Measurements from ENCODE around the gene DQX1.
A peak's percentile ranks its signal among the peaks of the same experiment; 100 is the strongest.

Gene DQX1

DNA sequence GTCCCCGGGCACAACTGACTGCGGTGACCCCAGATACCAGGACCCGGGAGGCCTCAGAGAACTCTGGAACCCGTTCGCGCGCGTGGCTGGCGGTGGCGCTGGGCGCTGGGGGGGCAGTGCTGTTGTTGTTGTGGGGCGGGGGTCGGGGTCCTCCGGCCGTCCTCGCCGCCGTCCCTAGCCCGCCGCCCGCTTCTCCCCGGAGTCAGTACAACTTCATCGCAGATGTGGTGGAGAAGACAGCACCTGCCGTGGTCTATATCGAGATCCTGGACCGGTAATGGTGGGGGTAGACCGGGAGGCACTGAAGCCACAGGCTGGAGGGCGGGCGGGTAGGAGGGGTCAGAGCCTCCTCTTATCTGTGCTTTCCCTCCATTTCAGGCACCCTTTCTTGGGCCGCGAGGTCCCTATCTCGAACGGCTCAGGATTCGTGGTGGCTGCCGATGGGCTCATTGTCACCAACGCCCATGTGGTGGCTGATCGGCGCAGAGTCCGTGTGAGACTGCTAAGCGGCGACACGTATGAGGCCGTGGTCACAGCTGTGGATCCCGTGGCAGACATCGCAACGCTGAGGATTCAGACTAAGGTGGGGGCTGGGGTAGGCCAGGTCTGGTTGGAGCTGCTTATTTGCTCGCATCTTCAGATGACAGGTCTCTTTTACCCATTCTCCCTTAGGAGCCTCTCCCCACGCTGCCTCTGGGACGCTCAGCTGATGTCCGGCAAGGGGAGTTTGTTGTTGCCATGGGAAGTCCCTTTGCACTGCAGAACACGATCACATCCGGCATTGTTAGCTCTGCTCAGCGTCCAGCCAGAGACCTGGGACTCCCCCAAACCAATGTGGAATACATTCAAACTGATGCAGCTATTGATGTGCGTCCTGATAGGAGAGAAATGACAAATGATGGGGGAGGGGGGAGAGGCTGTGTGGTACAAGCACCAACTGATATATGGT is 4.5 kb upstream of the DQX1 start:
- no peak for DNase-seq (ENCODE audit: low read depth in 2 of 2)

DNA sequence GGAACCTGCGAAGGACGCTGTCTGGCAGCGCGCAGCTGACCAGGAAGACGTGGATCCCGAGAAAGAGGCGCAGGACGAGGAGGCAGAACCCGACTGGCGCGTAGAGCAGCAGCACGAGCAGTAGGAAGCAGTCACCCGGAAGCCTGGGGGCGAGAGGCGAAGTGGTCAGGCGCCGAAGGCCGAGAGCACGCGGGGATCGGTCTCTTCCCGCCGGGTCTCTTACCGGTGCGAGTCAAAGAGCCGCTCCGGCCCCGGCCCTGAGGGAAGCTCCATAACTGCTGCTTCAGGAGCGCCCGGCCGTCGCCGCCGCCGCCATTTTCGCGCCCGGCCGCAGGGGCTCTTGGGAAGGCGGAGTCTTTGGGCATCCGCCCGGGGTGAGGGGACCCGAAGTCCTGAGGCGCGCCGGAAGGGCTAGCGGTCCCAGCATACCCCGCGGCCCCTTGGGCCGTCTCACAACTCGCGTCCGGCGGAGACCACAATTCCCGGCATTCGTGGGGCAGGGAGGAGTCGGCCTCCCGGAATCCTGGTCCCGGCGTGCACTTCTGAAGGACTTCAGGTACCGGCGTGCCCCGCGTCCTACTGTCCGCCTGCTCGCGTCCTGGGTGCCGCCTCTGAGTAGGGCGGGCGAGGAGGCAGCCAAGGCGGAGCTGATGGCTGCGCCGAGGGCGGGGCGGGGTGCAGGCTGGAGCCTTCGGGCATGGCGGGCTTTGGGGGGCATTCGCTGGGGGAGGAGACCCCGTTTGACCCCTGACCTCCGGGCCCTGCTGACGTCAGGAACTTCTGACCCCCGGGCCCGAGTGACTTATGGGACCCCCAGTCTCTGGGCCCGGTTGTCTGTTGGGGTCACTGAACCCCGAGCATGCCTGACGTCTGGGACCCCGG is 3.6 kb upstream of the DQX1 start, which contains the start of the genes AUP1 and HTRA2:
AUP1 (minus strand) TSS at position 350 of the 882 bp plus-strand sequence; CDS start at position 273, 77 bp downstream.
HTRA2 (plus strand) TSS at position 577 of the 882 bp plus-strand sequence; CDS start at position 651, 74 bp downstream.
- peak; percentile 91 to 93 for DNase-seq (ENCODE audit: low read depth in 2 of 2)

DNA sequence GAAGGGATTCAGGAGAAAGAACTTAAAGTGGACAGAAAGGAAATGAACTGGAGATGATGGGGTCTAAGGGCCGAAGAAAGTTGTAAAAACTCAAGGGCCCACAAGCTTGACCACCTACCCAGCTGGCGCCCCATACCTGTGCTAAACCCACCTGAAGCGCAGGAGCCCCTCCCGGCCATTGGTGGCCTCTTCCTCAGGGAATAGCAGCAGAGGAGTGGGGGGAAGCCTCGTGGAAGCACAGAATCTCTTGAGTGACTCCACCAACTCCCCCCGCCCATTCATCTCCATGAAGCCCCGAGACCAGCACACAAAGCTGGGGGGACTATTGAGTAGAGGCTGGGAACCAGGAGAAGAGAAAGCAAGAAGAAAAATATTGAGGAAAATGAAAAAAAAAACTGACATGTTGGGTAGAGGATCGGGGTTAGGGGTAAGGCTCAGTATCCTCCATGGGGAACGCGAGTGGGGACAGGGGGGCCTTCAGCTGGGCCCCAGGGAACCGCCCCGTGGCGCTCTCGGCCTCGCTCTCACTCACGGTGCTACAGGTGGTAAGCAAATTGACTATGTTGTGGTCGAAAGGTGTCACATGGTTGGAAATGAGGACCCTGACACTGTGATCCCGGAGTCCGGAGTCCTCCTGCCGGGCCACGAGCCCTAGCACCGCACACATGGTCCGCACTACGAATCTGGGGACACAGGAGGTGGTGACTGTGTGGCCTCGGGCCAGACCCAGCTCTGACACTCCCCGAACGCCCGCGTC is 2.7 kb upstream of the DQX1 start:
- DNase-seq (ENCODE audit: low read depth in 2 of 2), result no peak

DNA sequence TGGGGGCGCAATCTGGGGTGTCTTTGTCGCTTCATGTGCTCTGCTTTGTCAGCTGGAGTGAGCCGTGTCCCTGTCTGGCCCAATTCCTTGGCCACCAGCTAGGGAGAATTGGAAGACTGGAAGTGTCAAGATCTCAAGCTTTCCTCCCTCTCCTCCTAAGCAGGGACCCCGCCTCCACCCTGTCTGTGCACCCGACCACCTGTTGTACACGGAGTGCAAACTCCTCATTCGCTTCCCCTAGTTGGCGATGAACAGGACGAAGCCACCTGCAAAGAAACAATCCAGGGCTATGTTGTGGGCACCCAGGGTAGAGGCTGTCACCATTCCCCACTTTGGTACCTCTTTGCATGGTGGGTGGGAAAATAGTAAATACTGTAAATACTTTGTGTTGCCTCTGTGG is 1.7 kb upstream of the DQX1 start:
- no peak for DNase-seq (ENCODE audit: low read depth in 2 of 2)

DNA sequence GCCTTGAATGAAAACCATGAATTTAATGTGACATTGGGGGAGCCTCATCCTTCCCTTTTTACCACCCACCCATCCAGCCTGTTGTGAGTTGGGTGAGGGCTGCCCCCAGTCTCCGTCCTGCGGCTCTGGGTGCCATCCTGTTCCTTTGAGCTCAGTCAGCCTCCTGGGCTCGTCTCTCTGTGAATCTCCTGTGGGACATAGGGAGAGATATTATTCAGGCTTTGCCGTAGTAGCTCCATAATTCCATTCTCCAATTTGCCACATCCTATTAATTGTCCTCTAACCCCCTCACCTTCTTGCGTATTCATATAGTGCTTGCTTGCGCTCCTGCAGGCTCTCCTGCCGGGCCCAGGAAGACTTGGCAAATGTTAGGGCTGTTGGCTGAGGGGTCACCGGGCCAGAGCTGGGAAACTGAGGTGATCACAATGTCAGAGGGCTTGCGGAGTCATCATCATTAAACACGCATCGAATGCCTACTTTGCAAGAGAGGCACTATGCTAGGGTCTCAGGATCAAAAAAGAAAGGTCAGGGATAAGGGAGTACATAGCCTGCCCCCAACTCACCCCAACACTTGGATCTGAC is 709 bp upstream of the DQX1 start:
- DNase-seq (ENCODE audit: low read depth in 2 of 2), result no peak

DNA sequence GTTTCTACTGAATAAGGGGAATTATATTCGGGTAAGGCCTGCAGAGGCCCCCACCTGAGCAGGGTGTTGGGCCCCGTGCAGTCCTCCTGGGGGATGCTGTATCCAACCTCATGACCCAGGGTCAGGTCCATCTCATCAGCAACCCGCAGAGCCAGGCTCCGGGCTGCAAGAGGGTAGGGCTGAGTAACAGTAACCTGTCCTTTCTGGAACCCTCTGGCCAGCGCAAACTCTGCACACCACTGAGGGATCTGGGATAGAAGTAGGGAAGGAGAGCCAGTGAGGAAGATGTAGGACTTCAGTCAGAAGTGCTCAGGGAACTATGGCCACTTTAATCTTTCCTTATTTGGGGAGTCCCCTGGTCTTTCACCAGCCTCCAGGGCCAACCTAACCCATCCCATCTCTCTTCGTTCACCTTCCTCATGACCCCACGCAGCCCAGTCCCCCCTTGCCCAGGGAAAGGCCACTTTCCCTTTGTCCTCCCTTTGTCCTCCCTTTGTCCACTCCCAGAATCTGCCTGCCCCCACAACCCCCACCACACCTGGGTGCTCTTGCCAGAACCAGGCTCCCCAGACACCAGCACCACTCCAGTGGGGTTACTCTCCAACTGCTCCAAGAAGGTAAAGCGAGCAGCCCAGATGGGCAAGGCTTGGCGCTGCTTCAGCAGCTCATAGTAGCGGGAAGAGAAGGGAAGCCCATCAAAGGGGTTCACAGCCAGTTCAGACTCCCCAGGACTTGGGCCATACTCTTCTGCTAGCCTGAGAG is 895 bp downstream of the DQX1 start:
- DNase-seq (ENCODE audit: low read depth in 2 of 2), result no peak

DNA sequence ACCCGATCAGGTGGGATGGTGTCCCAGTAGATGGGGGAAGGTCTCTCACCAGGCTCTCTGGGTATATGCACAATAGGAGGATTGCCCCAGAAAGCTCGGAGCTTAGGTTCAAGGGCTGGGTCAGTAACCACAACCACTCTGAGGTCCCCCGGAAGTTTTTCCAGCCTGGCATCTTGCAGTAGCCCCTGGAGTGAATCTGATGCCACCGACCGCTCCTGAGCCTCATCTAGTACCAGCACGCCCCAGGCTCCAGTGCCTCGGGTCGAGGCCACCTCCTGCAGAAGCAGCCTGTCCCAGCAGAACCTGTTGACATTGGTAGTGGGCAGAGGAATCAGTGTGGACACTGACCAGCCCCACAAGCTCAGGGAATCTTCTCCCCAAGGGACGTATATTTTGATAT is 2.0 kb downstream of the DQX1 start:
- no peak for DNase-seq (ENCODE audit: low read depth in 2 of 2)

DNA sequence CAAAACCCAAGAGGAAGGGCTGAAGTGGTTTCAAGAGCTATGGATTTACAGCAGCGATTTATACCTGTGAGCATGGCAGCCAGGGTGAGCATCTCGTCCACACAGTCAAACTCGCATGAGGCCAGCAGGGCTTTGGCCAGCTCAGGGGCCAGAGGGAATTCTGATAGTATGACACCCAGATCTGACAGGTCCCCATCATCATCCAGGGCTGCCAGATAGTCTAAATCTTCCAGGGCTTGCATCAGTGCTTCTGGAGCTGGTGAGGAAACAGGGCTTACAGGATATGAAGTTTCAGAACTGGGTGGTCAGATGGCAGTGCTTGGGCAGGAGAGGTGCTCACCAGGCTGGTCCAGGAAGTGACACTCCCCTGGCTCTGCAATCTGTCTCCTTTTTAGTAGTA is 3.5 kb downstream of the DQX1 start:
- no peak for DNase-seq (ENCODE audit: low read depth in 2 of 2)

DNA sequence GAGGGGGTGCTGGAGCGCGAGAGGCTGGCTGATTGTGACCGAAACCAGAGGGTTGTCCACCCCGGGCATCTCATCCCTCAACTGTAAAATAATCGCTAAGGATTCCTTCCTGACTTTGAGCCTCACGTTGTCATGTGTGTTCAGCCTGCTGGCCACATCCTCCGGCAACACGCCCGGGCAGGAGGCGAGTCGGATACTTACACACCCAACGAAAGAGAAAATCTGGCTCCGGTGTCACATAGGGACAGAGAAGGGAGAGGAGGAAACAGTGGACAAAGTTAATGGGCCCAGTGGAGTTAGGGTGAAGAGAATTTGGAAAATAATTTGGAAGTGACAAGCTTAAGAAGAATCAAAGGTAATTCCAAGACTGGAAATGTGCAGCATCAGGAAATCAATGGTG is 9.4 kb downstream of the DQX1 start:
- DNase-seq (ENCODE audit: low read depth in 2 of 2), result no peak

DNA sequence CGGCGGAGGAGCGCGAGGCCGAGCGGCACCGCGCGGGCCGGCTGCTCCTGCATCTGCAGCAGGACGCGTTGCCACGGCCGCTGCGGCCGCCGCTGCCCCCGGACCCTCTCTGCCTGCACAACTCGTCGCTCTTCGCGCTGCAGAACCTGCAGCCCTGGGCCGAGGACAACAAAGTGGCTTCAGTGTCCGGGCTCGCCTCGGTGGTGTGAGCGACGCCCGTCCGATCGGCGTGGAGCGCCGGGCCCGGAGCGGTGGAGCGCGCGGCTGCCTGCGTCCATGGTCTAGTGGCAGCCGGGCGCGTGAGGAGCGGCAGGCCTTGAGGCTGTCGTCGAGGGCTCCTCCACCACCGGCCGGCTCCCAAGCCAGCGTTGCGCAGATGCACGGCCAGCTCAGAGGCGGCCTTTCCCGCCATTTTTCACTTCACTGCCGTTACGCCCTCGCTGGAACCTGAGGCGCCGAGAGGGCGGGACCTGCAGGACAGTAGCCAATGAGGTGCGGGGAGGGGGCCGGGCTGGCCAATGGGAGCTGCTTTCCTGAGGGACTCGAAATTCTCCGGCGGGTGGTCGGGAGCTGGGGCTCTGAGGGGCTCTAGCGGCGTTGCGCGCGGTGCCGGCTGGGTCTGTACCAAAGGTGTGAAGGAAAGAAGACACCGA is 9.9 kb downstream of the DQX1 start:
- DNase-seq (ENCODE audit: low read depth in 2 of 2), result peak; percentile 46 to 70

DNA sequence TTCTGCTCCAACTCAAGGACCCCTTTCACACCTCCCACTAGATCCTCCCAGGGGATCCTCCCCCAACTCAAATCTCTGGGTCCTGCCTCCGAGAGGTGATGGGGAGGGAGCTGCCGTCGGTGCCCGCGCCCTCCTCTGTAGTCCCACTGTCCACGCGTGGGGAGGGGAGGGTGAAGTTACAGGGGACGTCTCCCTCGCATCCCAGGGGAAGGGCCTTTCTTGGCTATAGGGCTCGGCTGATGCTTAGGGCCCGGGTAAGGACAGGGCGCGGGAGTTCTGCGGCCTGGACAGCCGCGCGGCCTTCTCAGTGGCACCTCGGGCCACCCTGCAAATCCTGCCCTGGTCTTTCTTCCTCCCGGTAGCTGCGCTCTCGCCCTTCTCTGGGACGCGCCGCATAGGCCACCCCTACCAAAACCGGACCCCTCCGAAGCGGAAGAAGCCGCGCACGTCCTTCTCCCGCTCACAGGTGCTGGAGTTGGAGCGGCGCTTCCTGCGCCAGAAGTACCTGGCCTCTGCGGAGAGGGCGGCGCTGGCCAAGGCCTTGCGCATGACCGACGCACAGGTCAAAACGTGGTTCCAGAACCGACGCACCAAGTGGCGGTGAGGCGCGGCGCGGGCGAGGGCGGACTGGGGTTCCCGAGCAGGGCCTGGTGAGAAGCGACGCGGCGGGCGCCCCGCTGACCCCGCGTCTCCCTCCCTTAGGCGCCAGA is 10.6 kb downstream of the DQX1 start:
- DNase-seq (ENCODE audit: low read depth in 2 of 2), result no peak

DNA sequence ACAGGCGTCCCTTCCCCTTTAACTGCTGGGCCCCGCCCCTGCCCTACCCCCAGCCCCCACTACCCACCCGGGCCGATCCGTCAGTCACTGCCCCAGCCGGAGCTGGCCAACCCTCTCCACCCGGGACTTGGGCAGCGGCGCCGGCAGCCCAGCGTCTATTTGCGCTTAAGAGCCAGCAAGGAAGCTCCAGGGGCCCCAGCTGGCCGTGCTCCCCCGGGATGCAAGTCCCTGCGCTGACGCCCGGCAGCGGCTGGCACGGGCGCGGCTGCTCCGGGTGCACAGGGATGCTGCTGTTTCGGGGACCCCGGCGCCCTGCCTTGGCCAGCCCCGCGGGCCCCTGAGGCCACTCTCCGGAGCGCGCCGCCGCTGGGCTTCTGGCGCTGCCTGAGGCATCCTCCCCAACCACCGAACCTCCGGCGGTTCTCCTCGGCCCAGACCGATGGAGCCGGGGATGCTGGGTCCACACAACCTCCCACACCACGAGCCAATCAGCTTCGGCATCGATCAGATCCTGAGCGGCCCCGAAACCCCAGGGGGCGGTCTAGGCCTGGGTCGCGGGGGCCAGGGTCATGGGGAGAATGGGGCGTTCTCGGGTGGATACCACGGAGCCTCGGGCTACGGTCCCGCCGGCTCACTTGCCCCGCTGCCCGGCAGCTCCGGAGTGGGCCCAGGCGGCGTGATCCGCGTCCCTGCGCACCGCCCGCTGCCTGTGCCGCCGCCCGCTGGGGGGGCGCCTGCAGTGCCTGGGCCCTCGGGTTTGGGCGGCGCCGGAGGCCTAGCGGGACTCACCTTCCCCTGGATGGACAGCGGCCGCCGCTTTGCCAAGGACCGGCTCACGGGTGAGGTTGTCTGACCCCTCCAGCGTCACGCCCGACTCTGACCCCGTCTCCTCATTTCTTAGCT is 11.4 kb downstream of the DQX1 start, which contains the start of gene TLX2:
TLX2 (plus strand) TSS at position 83 of the 903 bp plus-strand sequence; CDS start at position 440, 357 bp downstream.
- DNase-seq (ENCODE audit: low read depth in 2 of 2), result no peak

DNA sequence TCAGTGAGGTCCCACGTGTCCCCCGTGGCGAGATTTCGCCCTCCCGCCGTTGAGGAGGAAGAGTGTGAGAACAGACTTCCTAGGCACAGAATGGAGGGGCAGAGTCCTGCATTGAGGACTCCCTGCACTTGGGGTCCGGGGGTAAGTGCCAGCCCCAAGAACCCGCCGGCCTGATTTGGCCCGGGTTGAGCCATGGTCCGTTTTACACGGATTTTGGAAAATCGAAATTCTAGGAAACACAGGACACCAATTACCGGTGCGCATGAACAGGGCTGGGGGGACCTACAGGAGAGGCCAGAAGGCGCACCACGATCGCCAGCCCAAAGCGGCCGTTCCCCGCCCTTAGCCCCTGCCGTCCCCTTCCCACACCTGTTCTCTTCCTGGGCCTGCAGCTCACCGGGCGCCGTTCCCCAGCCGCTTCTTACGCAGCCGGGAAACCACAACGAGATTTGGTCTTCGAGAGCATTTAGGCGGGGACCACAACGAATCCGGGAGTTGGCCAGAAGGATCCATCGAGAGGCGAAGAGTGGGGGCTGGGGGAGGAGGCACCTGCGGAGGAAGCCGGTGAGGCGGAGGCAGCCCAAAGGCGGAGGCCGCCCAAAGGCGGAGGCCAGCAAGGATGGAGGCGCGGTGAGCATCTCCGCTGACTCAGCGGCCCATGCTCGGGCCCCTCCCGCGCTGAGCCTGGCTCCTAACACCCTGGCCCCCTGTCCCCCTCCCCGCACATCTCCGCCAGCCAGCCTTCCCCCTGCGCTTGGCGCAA is 12.2 kb downstream of the DQX1 start:
- no peak for DNase-seq (ENCODE audit: low read depth in 2 of 2)

DNA sequence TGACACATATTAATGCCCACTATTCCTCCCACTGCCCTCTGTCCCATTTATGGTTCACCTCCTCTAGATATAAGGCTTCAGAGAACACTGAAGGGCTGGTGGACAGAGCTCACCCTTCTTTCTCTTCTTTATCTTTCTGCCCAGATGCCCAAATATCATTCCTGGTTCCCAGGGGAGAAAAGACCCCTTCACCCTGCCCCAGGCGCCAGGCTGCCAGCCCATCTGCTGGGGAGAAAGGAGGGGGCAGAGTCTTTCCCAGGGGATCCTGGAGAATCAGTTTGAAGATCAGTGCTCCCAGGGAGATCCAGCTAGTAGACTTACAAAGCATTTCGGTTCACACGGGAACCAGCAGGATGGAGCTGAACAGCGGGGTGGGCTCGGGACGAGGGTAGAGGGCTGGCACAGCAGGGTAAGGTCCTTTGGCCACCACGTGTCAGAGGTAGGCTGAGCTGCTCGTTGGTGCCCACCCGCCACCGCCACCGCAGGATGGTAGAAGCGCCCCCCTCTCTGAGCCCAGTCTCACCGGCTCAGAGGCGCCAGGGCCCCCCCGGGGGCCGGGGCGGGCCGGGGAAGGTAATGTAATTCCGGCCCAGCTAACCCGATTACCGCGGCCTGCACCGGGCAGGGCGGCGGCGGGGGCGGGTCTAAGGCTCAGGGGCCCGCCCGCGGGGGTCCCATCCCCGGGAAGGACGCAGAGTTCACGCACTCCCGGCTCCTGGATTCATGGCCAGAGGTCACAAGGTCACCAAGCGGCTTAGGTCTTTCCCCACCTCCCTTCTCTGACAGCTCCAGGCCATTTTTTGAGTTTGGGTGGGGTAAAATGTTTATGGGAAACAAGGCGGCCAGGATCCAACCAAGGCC is 13.1 kb downstream of the DQX1 start:
- no peak for DNase-seq (ENCODE audit: low read depth in 2 of 2)

DNA sequence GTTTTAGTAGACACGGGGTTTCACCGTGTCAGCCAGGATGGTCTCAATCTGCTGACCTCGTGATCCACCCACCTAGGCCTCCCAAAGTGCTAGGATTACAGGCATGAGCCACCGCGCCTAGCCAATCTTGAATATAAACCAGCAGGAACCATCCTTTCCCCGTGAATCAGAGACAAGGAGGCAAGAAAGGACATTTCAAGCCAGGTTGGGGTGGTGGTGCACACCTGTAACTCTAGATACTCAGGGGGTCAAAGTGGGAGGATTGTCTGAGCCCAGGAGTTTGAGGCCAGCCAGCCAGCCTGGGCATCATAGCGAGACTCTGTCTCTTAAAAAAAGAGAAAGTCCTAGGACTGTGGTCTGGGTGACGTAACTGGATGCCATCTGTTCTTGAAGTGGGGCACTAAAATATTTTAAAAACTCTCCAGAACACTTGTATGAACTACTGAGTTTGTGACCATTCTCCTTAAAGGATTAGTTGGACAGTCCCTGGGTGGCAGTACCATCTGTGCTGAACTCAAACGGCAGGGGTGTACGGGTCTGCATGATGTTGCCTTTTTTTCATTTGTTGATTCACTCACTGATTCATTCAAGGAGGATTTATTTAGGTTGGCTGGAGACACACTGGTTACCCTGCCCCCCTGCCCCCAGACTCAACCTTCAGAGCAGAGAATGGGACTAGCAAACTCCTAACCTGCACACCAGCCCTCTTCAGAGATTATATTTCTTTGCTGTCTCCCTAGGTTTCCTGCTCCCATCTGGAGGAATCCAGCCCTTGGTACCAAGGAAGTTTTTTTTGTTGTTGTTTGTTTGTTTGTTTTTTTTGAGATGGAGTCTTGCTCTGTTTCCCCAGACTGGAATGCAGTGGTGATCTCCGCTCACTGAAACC is 14.7 kb downstream of the DQX1 start:
- no peak for DNase-seq (ENCODE audit: low read depth in 2 of 2)

Measured in stimulated activated CD8-positive, alpha-beta memory T cell treated with anti-CD3 and anti-CD28 coated beads, Interleukin-2, amount 100 ng/mL, for 48 hours (primary cell).